Esophagus squamous epithelium (tissue), 4 donors: ENCODE results near the gene CAMK2D.

Experiments used
- CTCF ChIP-seq, 6 experiments: fragments of 450-650 bp in 4 of 6; fragments of 200-600 bp in 2 of 6; sonication (generic) in 2 of 6; IDR thresholded peaks; one replicate each; pipeline ENCODE4 v1.5.1; 2016 to 2019; ENCODE audit warnings: antibody characterized with exemption in 6 of 6, mild to moderate bottlenecking in 4 of 6, moderate library complexity in 4 of 6
- POLR2A ChIP-seq, 4 donors: fragments of 450-650 bp; IDR thresholded peaks; one replicate each; pipeline ENCODE4 v1.6.1; 2017; ENCODE audit warnings: antibody characterized with exemption in 4 of 4, mild to moderate bottlenecking in 4 of 4, moderate library complexity in 3 of 4

GRCh38 chr4:113435893-113436292 lies 325.6 kb downstream of the CAMK2D start:
- TF ChIP-seq CTCF (IDR thresholded peaks at IDR 0.05) (no peak), POLR2A (IDR thresholded peaks at IDR 0.05) (no peak)
